ENCODE measurements around the gene CCNF.

The CCNF gene

GRCh38 chr16:2457267-2457666, 28.0 kb downstream of the CCNF start:
- DNase-seq, result no peak

GRCh38 chr16:2457946-2458345, 28.7 kb downstream of the CCNF start:
- no peak for DNase-seq

DNA sequence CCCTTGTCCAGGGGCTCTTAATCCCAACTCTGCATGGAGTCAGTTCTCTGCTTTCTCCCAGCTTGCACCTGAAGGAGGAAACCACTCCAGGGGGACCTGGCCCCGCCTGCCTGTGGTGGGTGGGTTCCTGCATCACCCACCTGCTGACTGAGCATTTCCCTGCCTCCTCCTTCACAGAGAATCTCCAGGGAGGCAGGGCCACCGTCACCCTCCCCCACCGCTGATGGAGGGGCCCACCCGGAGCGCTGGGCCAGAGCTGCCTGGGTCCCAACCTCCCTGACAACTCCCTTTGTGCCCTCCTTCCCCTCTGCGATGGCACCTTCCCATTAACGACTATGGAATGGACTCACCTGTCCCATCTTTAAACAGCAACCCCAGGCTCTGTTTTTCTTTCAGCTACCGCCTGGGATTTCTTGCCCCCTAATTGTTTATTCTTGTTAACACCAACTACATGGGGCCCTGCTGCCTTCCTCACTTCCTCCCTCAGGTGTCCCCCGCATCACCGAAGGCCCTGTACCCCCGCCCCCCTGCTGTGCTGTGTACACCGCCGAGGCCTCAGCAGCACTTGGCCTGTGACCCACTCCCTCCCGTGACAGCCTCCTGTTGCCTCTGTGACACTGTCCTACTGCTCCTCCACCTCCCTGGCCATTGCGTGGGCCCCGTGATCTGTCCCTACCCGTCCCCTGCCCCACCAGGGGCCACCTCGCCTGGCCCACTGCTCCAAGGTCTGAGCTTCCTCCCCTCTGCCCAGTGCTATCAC, 29.8 kb downstream of the CCNF start:
- no peak for DNase-seq

- peak; percentile 100 for DNase-seq
Observed at GRCh38 chr16:2459647-2460390, 30.6 kb downstream of the CCNF start, which contains the start of gene TEDC2. Gene TEDC2, plus strand, starts transcription at chr16:2460109. Its CDS starts 36 bp downstream, at chr16:2460145.

DNA sequence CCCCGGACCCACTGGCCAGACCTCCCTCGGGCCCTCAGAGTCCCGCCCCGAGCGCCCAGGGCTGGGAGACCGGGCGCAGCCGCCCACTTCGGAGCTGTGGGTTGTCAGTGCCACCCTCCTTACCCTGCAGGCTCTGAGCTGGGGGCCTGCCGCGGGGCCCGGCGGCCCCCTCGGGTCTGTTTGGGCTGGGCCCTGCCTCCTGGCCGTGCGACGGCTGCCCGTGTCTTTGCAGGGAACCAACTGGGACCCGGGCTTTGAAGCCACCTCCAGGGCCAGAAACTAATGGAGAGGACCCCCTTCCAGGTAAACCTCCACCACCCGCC, 31.1 kb downstream of the CCNF start:
- no peak for DNase-seq

DNA sequence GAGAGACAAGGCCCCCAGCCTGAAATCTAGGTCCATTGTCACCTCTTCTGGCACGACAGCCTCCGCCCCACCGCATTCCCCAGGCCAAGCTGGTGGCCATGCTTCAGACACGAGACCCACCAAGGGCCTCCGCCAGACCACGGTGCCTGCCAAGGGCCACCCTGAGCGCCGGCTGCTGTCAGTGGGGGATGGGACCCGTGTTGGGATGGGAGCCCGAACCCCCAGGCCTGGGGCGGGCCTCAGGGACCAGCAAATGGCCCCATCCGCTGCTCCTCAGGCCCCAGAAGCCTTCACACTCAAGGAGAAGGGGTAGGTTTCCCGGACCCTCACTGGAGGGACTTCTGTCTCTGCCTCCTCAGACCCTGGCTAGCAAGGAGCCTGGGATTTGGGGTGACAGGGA, 31.7 kb downstream of the CCNF start:
- DNase-seq, result no peak

DNA sequence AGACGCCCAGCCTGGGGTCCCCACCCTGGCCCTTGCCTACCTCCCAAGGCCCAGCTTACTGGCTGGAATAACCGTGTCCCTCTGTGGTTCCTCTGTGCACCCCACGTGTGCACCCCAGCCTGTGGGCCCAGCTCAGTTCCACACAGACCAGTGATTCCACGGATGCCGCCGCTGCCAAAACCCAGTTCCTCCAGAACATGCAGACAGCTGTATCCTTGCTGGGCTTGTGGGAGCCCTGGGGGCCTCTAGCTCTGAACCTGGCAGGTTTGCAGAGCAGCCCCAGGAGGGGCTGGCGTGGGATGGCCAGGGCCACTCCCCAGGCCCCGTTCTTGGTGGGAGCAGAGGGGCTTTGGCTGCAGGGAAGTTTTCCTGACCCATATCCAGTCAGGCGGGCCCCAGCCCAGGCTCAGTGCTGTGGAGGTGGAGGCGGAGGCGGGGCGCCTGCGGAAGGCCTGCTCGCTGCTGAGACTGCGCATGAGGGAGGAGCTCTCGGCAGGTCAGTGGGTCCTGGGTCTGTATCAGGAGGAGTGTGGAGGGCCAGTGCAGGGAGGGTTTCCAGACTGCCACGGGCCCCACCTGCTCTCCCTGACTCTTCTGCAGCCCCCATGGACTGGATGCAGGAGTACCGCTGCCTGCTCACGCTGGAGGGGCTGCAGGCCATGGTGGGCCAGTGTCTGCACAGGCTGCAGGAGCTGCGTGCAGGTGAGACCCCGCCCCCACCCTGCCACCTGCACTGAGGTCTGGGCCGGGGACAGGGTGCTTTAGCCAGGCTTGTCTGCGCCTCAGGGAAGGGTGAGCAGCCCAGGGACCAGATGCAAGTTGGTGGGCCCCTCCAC, 33.0 kb downstream of the CCNF start:
- no peak for DNase-seq

DNA sequence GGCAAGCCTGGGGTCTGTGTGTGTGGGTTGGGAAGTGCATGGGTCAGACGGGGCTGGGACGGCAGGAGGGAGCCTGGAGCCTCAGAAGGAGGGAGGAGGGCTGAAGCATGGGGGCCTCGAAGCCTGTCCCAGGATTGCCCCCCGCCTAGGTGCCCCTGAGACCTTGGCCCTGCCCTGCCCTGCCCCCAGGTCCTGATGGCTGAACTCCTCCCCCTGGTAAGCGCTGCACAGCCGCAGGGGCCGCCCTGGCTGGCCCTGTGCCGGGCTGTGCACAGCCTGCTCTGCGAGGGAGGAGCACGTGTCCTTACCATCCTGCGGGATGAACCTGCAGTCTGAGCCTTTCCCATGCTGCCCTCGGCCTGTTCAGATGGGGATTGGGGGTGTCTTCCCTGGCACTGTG, 35.1 kb downstream of the CCNF start:
- no peak for DNase-seq

DNA sequence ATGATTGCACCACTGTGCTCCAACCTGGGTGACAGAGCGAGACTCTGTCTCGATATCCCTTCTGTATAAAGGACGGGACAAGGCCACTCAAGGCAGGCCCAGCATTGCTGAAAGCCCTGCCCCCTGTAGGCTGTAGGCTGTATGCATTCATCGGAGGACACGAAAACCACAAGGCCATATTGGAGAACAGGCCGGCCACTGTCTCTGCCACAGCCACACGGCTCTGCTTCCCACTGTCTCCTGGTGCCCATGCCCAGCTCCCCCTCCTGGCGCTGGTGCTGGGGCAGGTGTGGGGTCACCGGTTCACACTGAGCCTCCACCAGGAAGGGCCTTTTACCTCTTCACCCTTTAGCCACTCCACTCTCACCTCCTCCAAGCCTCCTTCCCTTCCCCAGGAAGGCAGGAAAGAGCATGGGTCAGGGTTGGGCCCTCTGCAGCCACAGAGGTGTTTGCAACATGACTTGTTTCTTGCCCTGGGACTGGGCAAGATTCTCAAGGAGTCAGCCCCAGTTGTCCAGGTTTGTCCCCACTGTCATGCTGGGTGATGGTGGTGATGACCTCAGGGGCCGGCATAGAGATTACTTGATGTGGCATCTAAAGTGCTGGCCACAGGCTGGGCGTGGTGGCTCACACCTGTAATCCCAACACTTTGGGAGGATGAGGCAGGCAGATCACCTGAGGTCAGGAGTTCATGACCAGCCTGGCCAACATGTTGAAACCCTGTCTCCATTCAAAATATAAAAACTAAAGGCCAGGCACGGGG, 36.6 kb downstream of the CCNF start:
- DNase-seq, result no peak

GRCh38 chr16:2466667-2467527, 37.6 kb downstream of the CCNF start:
- DNase-seq, result no peak

- no peak for DNase-seq
Observed at GRCh38 chr16:2467528-2468232, 38.4 kb downstream of the CCNF start.

DNA sequence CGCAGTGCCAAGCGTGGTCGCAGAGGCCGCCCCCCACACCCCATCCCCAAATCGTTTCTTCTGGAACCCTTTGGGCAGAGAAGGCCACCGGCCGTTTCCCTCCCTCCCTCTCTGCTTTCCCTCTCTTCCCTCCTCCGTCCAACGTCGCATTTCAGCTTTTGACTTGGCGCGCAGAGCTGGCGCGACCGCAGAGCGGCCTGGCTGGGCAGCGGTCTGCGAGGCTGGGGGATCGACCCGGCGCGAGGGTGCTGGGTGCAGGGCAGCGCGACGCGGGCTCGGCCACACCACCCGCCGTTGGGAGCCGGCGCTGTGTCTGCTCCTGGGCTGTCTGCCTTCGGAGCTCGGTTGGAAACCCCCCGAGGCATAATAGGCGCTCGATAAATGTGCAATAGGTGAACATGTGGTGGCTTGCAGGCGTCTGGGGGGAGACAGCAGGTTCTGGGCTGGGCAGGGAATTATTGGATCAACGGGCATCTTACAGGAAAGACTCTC, 39.0 kb downstream of the CCNF start:
- DNase-seq, result no peak

DNA sequence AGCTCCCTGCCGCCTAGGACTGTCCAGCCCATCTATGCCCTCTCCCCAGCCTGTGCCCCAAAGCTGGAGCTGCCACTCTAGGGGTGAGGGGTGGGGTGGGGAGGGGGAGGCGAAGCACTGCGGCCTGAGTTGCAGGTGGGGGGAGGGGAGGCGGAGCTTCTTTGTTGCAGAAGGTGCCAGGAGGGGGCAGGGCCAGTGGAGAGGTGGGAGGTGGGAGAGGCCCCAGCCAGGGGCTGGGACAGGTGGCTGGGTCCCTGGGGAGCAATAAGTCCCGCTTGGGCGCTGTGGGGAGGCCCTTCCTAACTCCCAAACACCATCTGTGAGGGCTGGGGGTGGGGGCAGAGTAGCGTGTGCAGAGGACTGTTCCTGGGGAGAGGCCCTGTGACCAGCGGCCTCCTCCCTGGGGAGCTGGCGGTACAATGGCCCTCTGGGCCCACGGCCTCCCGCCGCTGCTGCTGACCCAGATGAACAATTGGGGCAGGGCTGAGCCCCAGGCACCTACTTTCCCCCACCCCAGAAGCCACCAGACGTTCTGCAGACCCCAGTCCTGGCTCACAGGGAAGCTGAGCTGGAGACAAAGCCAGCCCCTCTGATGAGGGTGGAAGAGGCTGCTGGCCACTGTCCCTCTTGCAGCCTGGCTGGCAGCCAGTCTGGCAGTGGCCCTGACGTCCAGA, 39.6 kb downstream of the CCNF start:
- no peak for DNase-seq

DNA sequence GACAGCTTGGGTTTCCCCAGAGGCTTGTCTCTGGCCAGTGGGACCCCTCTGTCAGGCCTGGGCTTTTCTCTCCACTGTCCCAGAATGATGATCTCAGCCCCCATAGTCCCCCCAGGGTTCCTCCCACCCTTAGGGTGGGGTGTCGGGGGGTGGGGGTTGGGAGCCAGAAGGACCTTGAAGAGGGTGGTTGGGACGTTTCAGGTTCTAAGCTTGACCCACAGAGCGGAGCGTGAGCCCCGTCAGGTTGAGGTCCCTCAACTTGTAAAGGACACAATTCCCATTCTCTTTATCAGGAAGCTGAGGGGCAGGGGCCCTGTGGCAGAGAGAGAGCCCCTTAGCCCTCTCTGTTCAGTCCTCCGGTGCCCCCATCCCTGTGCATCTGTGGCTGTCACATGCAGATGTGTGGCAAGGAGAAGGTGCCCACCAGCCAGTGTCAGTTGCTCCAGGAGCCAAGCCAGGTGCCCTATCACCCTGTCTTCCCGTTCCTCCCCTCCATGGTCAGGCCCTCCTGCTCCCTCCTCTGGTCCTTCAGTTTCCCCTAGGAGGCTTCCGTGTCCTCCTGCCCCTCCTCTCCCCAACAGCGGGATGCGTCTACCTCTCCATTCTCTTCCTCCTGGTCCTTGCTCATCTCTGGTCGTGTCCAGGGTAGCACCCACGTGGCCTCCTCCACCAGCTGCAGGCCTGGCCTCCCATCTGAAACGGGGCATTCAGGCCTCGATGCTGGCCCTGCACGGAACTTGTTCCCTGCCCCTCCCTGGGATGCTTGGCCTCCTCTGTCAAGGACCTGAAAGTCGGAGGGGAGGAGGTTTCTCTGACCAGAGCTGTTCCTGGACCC, 40.4 kb downstream of the CCNF start:
- no peak for DNase-seq

- DNase-seq, result no peak
Observed at GRCh38 chr16:2470234-2470601, 41.0 kb downstream of the CCNF start.

- no peak for DNase-seq
Observed at GRCh38 chr16:2470603-2471015, 41.4 kb downstream of the CCNF start.

DNA sequence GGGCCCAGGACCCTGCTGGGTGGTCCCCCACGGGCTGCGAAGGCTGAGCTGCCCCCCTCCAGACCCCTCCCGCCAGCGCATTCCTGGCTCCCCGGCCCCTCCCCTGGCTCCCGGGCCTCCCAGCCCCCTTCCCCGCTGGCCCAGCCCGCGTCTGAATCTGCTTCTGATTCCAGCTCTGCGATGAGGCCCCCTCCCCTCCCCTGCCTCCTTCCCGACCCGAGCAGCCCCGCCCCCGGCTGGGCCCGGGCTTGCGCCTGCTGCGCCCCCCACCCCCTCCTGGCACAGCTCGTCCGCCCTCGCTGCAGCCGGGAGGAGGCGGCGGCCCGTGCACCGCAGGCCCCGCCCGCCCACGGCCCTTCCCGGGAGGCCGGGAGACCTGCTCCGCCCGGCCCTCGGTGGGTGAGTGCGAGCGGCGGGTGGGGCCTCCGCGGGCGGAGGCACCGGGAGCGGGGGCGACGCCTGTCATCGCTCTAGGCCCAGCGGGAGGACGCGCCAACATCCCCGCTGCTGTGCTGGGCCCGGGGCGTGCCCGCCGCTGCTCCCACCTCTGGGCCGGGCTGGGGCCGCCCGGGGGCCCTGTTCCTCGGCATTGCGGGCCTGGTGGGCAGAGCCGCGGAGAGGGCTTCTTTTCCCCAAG, 41.9 kb downstream of the CCNF start, which contains the start of gene NTN3:
Gene NTN3 (plus strand): TSS at position 282 of the 637 bp plus-strand sequence. CDS start 405 bp downstream, outside the sequence.
- DNase-seq, result peak; percentile 16

DNA sequence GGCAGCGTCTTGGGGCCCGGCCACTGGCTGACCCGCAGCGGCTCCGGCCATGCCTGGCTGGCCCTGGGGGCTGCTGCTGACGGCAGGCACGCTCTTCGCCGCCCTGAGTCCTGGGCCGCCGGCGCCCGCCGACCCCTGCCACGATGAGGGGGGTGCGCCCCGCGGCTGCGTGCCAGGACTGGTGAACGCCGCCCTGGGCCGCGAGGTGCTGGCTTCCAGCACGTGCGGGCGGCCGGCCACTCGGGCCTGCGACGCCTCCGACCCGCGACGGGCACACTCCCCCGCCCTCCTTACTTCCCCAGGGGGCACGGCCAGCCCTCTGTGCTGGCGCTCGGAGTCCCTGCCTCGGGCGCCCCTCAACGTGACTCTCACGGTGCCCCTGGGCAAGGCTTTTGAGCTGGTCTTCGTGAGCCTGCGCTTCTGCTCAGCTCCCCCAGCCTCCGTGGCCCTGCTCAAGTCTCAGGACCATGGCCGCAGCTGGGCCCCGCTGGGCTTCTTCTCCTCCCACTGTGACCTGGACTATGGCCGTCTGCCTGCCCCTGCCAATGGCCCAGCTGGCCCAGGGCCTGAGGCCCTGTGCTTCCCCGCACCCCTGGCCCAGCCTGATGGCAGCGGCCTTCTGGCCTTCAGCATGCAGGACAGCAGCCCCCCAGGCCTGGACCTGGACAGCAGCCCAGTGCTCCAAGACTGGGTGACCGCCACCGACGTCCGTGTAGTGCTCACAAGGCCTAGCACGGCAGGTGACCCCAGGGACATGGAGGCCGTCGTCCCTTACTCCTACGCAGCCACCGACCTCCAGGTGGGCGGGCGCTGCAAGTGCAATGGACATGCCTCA, 42.6 kb downstream of the CCNF start:
- DNase-seq, result no peak

All from CD4-positive, alpha-beta T cell treated with Interleukin-6 for 4 hours (primary cell).